Fibroblast of lung (primary cell): ENCODE measurements around the gene TMEM232. TPM values are rescaled to one million over a fixed set of nuclear protein-coding genes. Genes with fewer than 3 reads are reported as not detected.

Experiments used
- DNase-seq, 2 donors: peaks; one replicate each; pipeline versions ENCODE4 v3.0.0 to v3.0.0-alpha.2; 2010; ENCODE audit warnings: low read depth in 2 of 2
- H2AFZ ChIP-seq: 2 replicates; pipeline ENCODE4 v1.5.1; 2012; ENCODE audit warnings: low read length, control low read depth, inconsistent platforms
- H3K27ac ChIP-seq: 2 replicates; pipeline ENCODE4 v1.5.1; 2011; ENCODE audit warnings: low read length, control low read depth; ENCODE audit not compliant: insufficient read depth
- H3K27me3 ChIP-seq: 2 replicates; pipeline ENCODE4 v1.5.1; 2011; ENCODE audit warnings: mild to moderate bottlenecking, low read length; ENCODE audit not compliant: control insufficient read depth, insufficient read depth
- H3K36me3 ChIP-seq: 2 replicates; pipeline ENCODE4 v1.5.1; 2011; ENCODE audit warnings: low read length; ENCODE audit not compliant: control insufficient read depth, insufficient read depth
- H3K4me1 ChIP-seq: 2 replicates; pipeline ENCODE4 v1.5.1; 2011; ENCODE audit warnings: low read length; ENCODE audit not compliant: control insufficient read depth, insufficient read depth; ENCODE audit errors: extremely low read depth
- H3K4me2 ChIP-seq: 2 replicates; pipeline ENCODE4 v1.5.1; 2011; ENCODE audit warnings: low read length, control low read depth; ENCODE audit not compliant: insufficient read depth; ENCODE audit errors: extremely low read depth
- H3K4me3 ChIP-seq, 4 experiments: fragments of 200-600 bp in 1 of 4; sonication (generic) in 1 of 4; replicated peaks in 1 of 4; 2 replicates each; pipeline ENCODE4 v1.5.1; 2011 to 2016; ENCODE audit warnings: low read length in 4 of 4, low read depth in 3 of 4, mild to moderate bottlenecking in 3 of 4, control low read depth in 2 of 4, inconsistent platforms in 1 of 4, mixed read lengths in 1 of 4; ENCODE audit not compliant: insufficient read depth in 1 of 4; ENCODE audit errors: control extremely low read depth in 1 of 4
- H3K79me2 ChIP-seq: 2 replicates; pipeline ENCODE4 v1.5.1; 2012; ENCODE audit warnings: mild to moderate bottlenecking, low read length, inconsistent platforms; ENCODE audit not compliant: control insufficient read depth, insufficient read depth
- H3K9ac ChIP-seq: 2 replicates; pipeline ENCODE4 v1.5.1; 2011; ENCODE audit warnings: mild to moderate bottlenecking, low read length, control low read depth; ENCODE audit not compliant: insufficient read depth
- H3K9me3 ChIP-seq: 2 replicates; pipeline ENCODE4 v1.5.1; 2012; ENCODE audit warnings: low read depth, low read length; ENCODE audit not compliant: control insufficient read depth, insufficient read depth
- H4K20me1 ChIP-seq: 2 replicates; pipeline ENCODE4 v1.5.1; 2011; ENCODE audit warnings: low read length; ENCODE audit not compliant: control insufficient read depth, insufficient read depth; ENCODE audit errors: extremely low read depth
- CTCF ChIP-seq, 2 donors: IDR thresholded peaks in 1 of 2; conservative IDR thresholded peaks in 1 of 2; 1 replicate in 1 of 2; 2 replicates in 1 of 2; pipeline ENCODE4 v1.5.1; 2011 to 2012; ENCODE audit warnings: low read length in 2 of 2, control low read depth in 1 of 2, inconsistent platforms in 1 of 2, low read depth in 1 of 2, mild to moderate bottlenecking in 1 of 2
- EZH2 ChIP-seq: IDR thresholded peaks from 2 replicates; pipeline ENCODE4 v1.5.1; 2012; ENCODE audit warnings: low read length, control low read depth, mild to moderate bottlenecking; ENCODE audit errors: missing control alignments
- polyA plus RNA-seq, 2 donors: library from polyadenylated mRNA; depleted of rRNA in 1 of 2; stranded (reverse) in 1 of 2; unstranded in 1 of 2; fragments of >200 nt; gene quantifications; 2 replicates each; pipeline ENCODE4 v1.2.1, GENCODE V29; 2011 to 2012; ENCODE audit warnings: missing spikeins in 1 of 2
- total RNA-seq: library from RNA; depleted of rRNA; stranded (reverse); fragments of >200 nt; gene quantifications from 2 replicates; pipeline ENCODE4 v1.2.1, GENCODE V29; 2014

The TMEM232 gene
- total and polyA plus RNA-seq, 2 donors (not counting 1 experiment from before 2014, with no cell fraction given) = 2.0 to 5.6 TPM

- H3K27me3 ChIP-seq = no peaks in the 10 kb centered on the region
- H3K79me2 ChIP-seq = no peaks in the 10 kb centered on the region
- H3K36me3 ChIP-seq = no peaks in the 10 kb centered on the region
- no peak overlapping the region for H3K4me3 ChIP-seq
- H3K4me2 ChIP-seq = peak overlapping the region; percentile 2
- H4K20me1 ChIP-seq = no peaks in the 10 kb centered on the region
- no peaks in the 10 kb centered on the region for H3K4me1 ChIP-seq
- peak; percentile 22 to 59 for DNase-seq
- H3K27ac ChIP-seq = no peak overlapping the region
- TF ChIP-seq CTCF (conservative IDR thresholded peaks at IDR 0.05 in 1 of 2, IDR thresholded peaks at IDR 0.05 in 1 of 2; ENCODE audit: low read depth in 1 of 2, low read length in 2 of 2) (no peak), EZH2 (no peak)
- no peaks in the 10 kb centered on the region for H3K9me3 ChIP-seq
- H3K9ac ChIP-seq = no peak overlapping the region
- H2AFZ ChIP-seq = peak overlapping the region; percentile 1
Observed at GRCh38 chr5:110651507-110651906, 75.0 kb downstream of the TMEM232 start.

GRCh38 chr5:110644357-110644756 is 82.1 kb downstream of the TMEM232 start:
- Histone ChIP-seq H3K79me2 (no peaks in the 10 kb centered on the region), H3K27me3 (no peaks in the 10 kb centered on the region), H3K27ac (no peak overlapping the region), H3K36me3 (no peaks in the 10 kb centered on the region), H3K9ac (no peak overlapping the region), H3K4me2 (no peak overlapping the region), H2AFZ (no peak overlapping the region), H3K4me1 (no peaks in the 10 kb centered on the region), H3K4me3 (no peak overlapping the region), H3K9me3 (no peaks in the 10 kb centered on the region), H4K20me1 (no peaks in the 10 kb centered on the region)
- TF ChIP-seq EZH2 = no peak
- no peak for TF ChIP-seq CTCF (conservative IDR thresholded peaks at IDR 0.05 in 1 of 2, IDR thresholded peaks at IDR 0.05 in 1 of 2; ENCODE audit: low read depth in 1 of 2, low read length in 2 of 2)
- peak in 1 of 2 donors; percentile 51 for DNase-seq

GRCh38 chr5:110638970-110639902 is 87.2 kb downstream of the TMEM232 start:
- no peak for TF ChIP-seq CTCF (conservative IDR thresholded peaks at IDR 0.05 in 1 of 2, IDR thresholded peaks at IDR 0.05 in 1 of 2; ENCODE audit: low read depth in 1 of 2, low read length in 2 of 2)
- no peak for TF ChIP-seq EZH2
- H3K4me3 ChIP-seq = no peak overlapping the region
- no peak overlapping the region for H3K4me2 ChIP-seq
- no peak overlapping the region for H2AFZ ChIP-seq
- no peaks in the 10 kb centered on the region for H3K27me3 ChIP-seq
- no peaks in the 10 kb centered on the region for H3K9me3 ChIP-seq
- no peaks in the 10 kb centered on the region for H3K79me2 ChIP-seq
- no peak overlapping the region for H3K27ac ChIP-seq
- peak in 1 of 2 donors; percentile 22 for DNase-seq
- no peaks in the 10 kb centered on the region for H4K20me1 ChIP-seq
- H3K36me3 ChIP-seq = no peaks in the 10 kb centered on the region
- no peak overlapping the region for H3K9ac ChIP-seq
- H3K4me1 ChIP-seq = no peaks in the 10 kb centered on the region
